GM19397 (cell line): ENCODE results near the gene OR2AK2.

Experiments
- ATAC-seq: cut with Tn5 transposase; IDR thresholded peaks from one replicate; pipeline ENCODE4 v1.9.1; 2021; ENCODE audit warnings: mild to moderate bottlenecking, moderate library complexity; ENCODE audit not compliant: unreplicated experiment

OR2AK2 gene

GRCh38 chr1:247964933-247965332 is at the start of gene OR2AK2:
Gene OR2AK2, plus strand, starts transcription at chr1:247965233. Its CDS starts 144 bp downstream, at chr1:247965377.
- ATAC-seq: no peak

GRCh38 chr1:247919952-247920351 is 45.1 kb upstream of the OR2AK2 start, which contains the start of gene OR2T8:
Gene OR2T8, plus strand, starts transcription at chr1:247920252. Its CDS starts 766 bp downstream, at chr1:247921018.
- ATAC-seq: no peak

GRCh38 chr1:247923941-247924340 is 41.1 kb upstream of the OR2AK2 start:
- ATAC-seq: no peak

GRCh38 chr1:247924868-247925267 is 40.2 kb upstream of the OR2AK2 start, which contains the start of gene OR2AJ1:
Gene OR2AJ1, plus strand, starts transcription at chr1:247924889. Its CDS starts 8,880 bp downstream, at chr1:247933769.
- no peak for ATAC-seq

- no peak for ATAC-seq
Measured at GRCh38 chr1:247933989-247934388, 31.0 kb upstream of the OR2AK2 start.

GRCh38 chr1:247935781-247936180 is 29.3 kb upstream of the OR2AK2 start:
- no peak for ATAC-seq

GRCh38 chr1:247936415-247936814 is 28.6 kb upstream of the OR2AK2 start:
- ATAC-seq: no peak

- ATAC-seq: peak; percentile 100
Measured at GRCh38 chr1:247936965-247937734, 27.9 kb upstream of the OR2AK2 start.

GRCh38 chr1:247942624-247943023 is 22.4 kb upstream of the OR2AK2 start:
- no peak for ATAC-seq

GRCh38 chr1:247948558-247948957 is 16.5 kb upstream of the OR2AK2 start, which contains the start of gene OR2L8:
Gene OR2L8, plus strand, starts transcription at chr1:247948858. Its CDS starts 0 bp downstream, at chr1:247948858.
- no peak for ATAC-seq

GRCh38 chr1:247953408-247953807 is 11.6 kb upstream of the OR2AK2 start:
- ATAC-seq: no peak

GRCh38 chr1:247961791-247962190 is 3.2 kb upstream of the OR2AK2 start:
- no peak for ATAC-seq

- no peak for ATAC-seq
Measured at GRCh38 chr1:247962911-247963588, 2.0 kb upstream of the OR2AK2 start.

- ATAC-seq: peak; percentile 77
Measured at GRCh38 chr1:247966532-247967204, 1.6 kb downstream of the OR2AK2 start.

- ATAC-seq: no peak
Measured at GRCh38 chr1:247992986-247993385, 28.0 kb downstream of the OR2AK2 start.

- ATAC-seq: no peak
Measured at GRCh38 chr1:247998811-247999210, 33.8 kb downstream of the OR2AK2 start.

GRCh38 chr1:248000169-248000568 is 35.1 kb downstream of the OR2AK2 start:
- no peak for ATAC-seq

GRCh38 chr1:248007778-248008177 is 42.7 kb downstream of the OR2AK2 start:
- no peak for ATAC-seq

GRCh38 chr1:248009681-248010080 is 44.6 kb downstream of the OR2AK2 start:
- no peak for ATAC-seq

GRCh38 chr1:248013229-248013710 is 48.2 kb downstream of the OR2AK2 start, which contains the start of gene OR2L5:
Gene OR2L5, plus strand, starts transcription at chr1:248013660. Its CDS starts 8,288 bp downstream, at chr1:248021948.
- ATAC-seq: no peak

- ATAC-seq: no peak
Measured at GRCh38 chr1:248015803-248016202, 50.8 kb downstream of the OR2AK2 start.
